Left lung (tissue), 10 donors: ENCODE measurements around the gene PCSK5. TPM values are rescaled to one million over a fixed set of nuclear protein-coding genes. Genes with fewer than 3 reads are reported as not detected.
"Not testable (repeated sequence)": the region's sequence is repeated elsewhere in the genome, so short reads cannot be mapped to it uniquely, and the experiment has no call there.

Experiments used
- ATAC-seq: fragments of 200-7000 bp; cut with Tn5 transposase; one replicate; pipeline ENCODE4 v1.9.1; 2020; ENCODE audit warnings: moderate library complexity
- DNase-seq, 4 donors: peaks; one replicate each; pipeline ENCODE4 v3.0.0-alpha.2; 2013 to 2020
- H3K27ac ChIP-seq, 2 donors: fragments of 200-600 bp; sonication (generic) in 1 of 2; one replicate each; pipeline versions ENCODE4 v1.5.0 to v1.8.0; 2020 to 2021
- H3K27me3 ChIP-seq, 2 donors: fragments of 200-600 bp; sonication (generic) in 1 of 2; one replicate each; pipeline versions ENCODE4 v1.5.0 to v1.8.0; 2020 to 2021
- H3K36me3 ChIP-seq, 2 donors: fragments of 200-600 bp; sonication (generic) in 1 of 2; one replicate each; pipeline versions ENCODE4 v1.5.0 to v1.8.0; 2020 to 2021
- H3K4me1 ChIP-seq, 2 donors: fragments of 200-600 bp; one replicate each; pipeline ENCODE4 v1.8.0; 2021
- H3K4me3 ChIP-seq, 2 donors: fragments of 200-600 bp; sonication (generic) in 1 of 2; one replicate each; pipeline versions ENCODE4 v1.5.0 to v1.8.0; 2020 to 2021; ENCODE audit warnings: mild to moderate bottlenecking in 1 of 2
- H3K9me3 ChIP-seq, 2 donors: fragments of 200-600 bp; sonication (generic) in 1 of 2; one replicate each; pipeline versions ENCODE4 v1.5.0 to v1.8.0; 2020 to 2021
- CTCF ChIP-seq, 2 donors: fragments of 200-600 bp; sonication (generic) in 1 of 2; IDR thresholded peaks; one replicate each; pipeline versions ENCODE4 v1.5.0 to v1.8.0; 2021; ENCODE audit warnings: antibody characterized with exemption in 2 of 2
- intact Hi-C, 2 donors: fragments of 100-400 bp; cut with DNase I; formaldehyde crosslinking; loops; one replicate each; pipeline versions ENCODE4 v1.11.2 to v1.14.2; 2022
- polyA plus RNA-seq, 6 donors: library from polyadenylated mRNA; unstranded; fragments of 120-200 nt; gene quantifications; one replicate each; pipeline ENCODE4 v1.2.1, GENCODE V29; 2013; ENCODE audit not compliant: insufficient read length in 6 of 6
- total RNA-seq, 2 donors: library from RNA; stranded (reverse); fragmentation: NEBNext Ultra II Directional; extraction: Animal tissue kit (Norgen Biotek cat#: 25700); gene quantifications; one replicate each; pipeline ENCODE4 v1.2.1, GENCODE V29; 2021
- donor health status: DM: no; HTN: yes; CAD: no.
- donor health status: DM: no; HTN: no; CAD: no.

The PCSK5 gene
- total and polyA plus RNA-seq, 8 donors, result 6.8 to 20.3 (median 11.3) TPM

GRCh38 chr9:76314321-76314720 is 423.8 kb downstream of the PCSK5 start:
- DNase-seq, result no peak
- Histone ChIP-seq H3K27ac (no peak overlapping the region), H3K4me1 (no peaks in the 10 kb centered on the region), H3K27me3 (no peaks in the 10 kb centered on the region), H3K4me3 (no peak overlapping the region), H3K9me3 (no peaks in the 10 kb centered on the region), H3K36me3 (no peaks in the 10 kb centered on the region)
- no peak for TF ChIP-seq CTCF (IDR thresholded peaks at IDR 0.05)
- no peak for ATAC-seq
- intact Hi-C loops, result no loop called here

- no peak for ATAC-seq
- Histone ChIP-seq H3K36me3 (no peaks in the 10 kb centered on the region), H3K4me3 (no peak overlapping the region), H3K9me3 (no peaks in the 10 kb centered on the region), H3K27me3 (no peaks in the 10 kb centered on the region), H3K4me1 (no peaks in the 10 kb centered on the region), H3K27ac (no peak overlapping the region)
- DNase-seq, result no peak
- TF ChIP-seq CTCF (IDR thresholded peaks at IDR 0.05), result no peak
- intact Hi-C loops, result no loop called here
Measured at GRCh38 chr9:76316069-76316468, 425.6 kb downstream of the PCSK5 start.

DNA sequence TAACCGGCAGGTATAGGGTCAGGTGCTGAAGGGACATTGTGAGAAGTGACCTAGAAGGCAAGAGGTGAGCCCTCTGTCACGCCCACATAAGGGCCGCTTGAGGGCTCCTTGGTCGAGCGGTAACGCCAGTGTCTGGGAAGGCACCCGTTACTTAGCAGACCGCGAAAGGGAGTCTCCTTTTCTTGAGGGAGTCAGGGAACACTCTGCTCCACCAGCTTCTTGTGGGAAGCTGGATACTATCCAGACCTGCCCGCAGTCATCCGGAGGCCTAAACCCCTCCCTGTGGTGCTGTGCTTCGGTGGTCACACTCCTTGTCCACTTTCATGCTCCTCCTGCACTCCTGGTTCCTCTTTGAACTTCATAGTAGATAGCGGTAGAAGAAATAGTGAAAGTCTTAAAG is 429.0 kb downstream of the PCSK5 start:
- ATAC-seq, H3K4me1 ChIP-seq, H3K27me3 ChIP-seq, H3K27ac ChIP-seq, H3K4me3 ChIP-seq, H3K9me3 ChIP-seq, H3K36me3 ChIP-seq, intact Hi-C loops: not testable (repeated sequence)
- DNase-seq, result peak in 1 of 4 donors; percentile 22

GRCh38 chr9:76321195-76321828 is 430.8 kb downstream of the PCSK5 start:
- no peak for ATAC-seq
- no peaks in the 10 kb centered on the region for H3K36me3 ChIP-seq

DNA sequence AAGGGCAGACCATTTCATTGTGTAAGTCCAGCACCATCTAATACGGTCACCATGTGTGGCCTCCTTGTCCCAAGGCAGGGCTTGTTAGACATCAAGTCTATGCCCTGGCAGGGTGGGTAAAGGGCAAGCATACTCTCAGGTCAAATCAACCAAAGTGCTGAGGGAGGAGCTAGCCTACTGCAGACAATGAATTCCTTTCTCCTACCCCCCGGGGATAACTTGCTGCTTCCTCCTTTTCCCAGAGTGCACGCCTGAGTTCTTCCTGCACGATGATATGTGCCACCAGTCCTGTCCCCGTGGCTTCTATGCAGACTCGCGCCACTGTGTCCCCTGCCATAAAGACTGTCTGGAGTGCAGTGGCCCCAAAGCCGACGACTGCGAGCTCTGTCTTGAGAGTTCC is 432.3 kb downstream of the PCSK5 start:
- Histone ChIP-seq H3K9me3 (no peaks in the 10 kb centered on the region), H3K4me1 (no peaks in the 10 kb centered on the region), H3K4me3 (no peak overlapping the region), H3K27me3 (no peaks in the 10 kb centered on the region), H3K36me3 (no peaks in the 10 kb centered on the region), H3K27ac (no peak overlapping the region)
- TF ChIP-seq CTCF (IDR thresholded peaks at IDR 0.05), result no peak
- DNase-seq, result no peak
- intact Hi-C loops, result no loop called here
- ATAC-seq, result no peak

More at GRCh38 chr9:76321195-76321828, 430.8 kb downstream of the PCSK5 start:
- H3K9me3 ChIP-seq, result no peaks in the 10 kb centered on the region
- intact Hi-C loops, result no loop called here
- no peaks in the 10 kb centered on the region for H3K4me1 ChIP-seq
- H3K27ac ChIP-seq, result no peak overlapping the region
- H3K4me3 ChIP-seq, result no peak overlapping the region
- DNase-seq, result no peak
- H3K27me3 ChIP-seq, result no peaks in the 10 kb centered on the region
- no peak for TF ChIP-seq CTCF (IDR thresholded peaks at IDR 0.05)

- Histone ChIP-seq H3K4me3 (no peak overlapping the region), H3K4me1 (no peaks in the 10 kb centered on the region), H3K36me3 (no peaks in the 10 kb centered on the region), H3K27ac (no peak overlapping the region), H3K9me3 (no peaks in the 10 kb centered on the region), H3K27me3 (no peaks in the 10 kb centered on the region)
- intact Hi-C loops, result no loop called here
- TF ChIP-seq CTCF (IDR thresholded peaks at IDR 0.05), result no peak
- no peak for ATAC-seq
- no peak for DNase-seq
Measured at GRCh38 chr9:76323490-76323889, 433.0 kb downstream of the PCSK5 start.

DNA sequence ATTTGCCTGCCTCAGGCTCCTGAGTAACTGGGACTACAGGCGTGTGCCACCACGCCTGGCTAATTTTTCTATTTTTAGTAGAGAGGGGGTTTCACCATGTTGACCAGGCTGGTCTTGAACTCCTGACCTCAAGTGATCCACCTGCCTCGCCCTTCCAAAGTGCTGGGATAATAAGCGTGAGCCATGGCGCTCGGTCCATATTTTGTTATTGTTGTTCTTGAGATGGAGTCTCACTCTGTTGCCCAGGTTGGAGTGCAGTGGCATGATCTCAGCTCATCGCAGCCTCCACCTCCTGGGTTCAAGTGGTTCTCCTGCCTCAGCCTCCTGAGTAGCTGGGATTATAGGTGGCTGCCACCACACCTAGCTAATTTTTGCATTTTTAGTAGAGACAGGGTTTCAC is 433.6 kb downstream of the PCSK5 start:
- H3K4me3 ChIP-seq, H3K36me3 ChIP-seq, H3K27ac ChIP-seq, H3K27me3 ChIP-seq, ATAC-seq, H3K4me1 ChIP-seq, intact Hi-C loops, H3K9me3 ChIP-seq, DNase-seq: not testable (repeated sequence)
